Neural cell (in vitro differentiated cells): ENCODE results near the gene LRP1. TPM values are rescaled to one million over a fixed set of nuclear protein-coding genes. Genes with fewer than 3 reads are reported as not detected.

ENCODE experiments used
- H2AFZ ChIP-seq: fragments of 200-600, 300-800 bp; sonication (generic), shearing (Covaris generic); 2 replicates; pipeline ENCODE4 v1.6.0; 2014; ENCODE audit warnings: low read depth, mild to moderate bottlenecking, antibody characterized with exemption, low read length, moderate library complexity
- H3F3A ChIP-seq: fragments of 200-600 bp; shearing (Covaris generic); 2 replicates; pipeline ENCODE4 v1.6.1; 2016; ENCODE audit warnings: mild to moderate bottlenecking, moderate library complexity, mixed read lengths, antibody characterized with exemption, low read length; ENCODE audit not compliant: insufficient read depth, poor library complexity, severe bottlenecking
- H3K27ac ChIP-seq: fragments of 200-600, 300-800 bp; sonication (generic), shearing (Covaris generic); 2 replicates; pipeline ENCODE4 v1.5.1; 2014; ENCODE audit warnings: mild to moderate bottlenecking, low read length, moderate library complexity
- H3K27me3 ChIP-seq: fragments of 300-800, 200-600 bp; sonication (generic), shearing (Covaris generic); 2 replicates; pipeline ENCODE4 v1.6.0; 2014; ENCODE audit warnings: mild to moderate bottlenecking, low read depth, low read length, moderate library complexity; ENCODE audit not compliant: insufficient read depth
- H3K36me3 ChIP-seq: fragments of 300-800, 200-600 bp; sonication (generic), shearing (Covaris generic); 2 replicates; pipeline ENCODE4 v1.5.1; 2014; ENCODE audit warnings: mild to moderate bottlenecking, antibody characterized with exemption, low read length, moderate library complexity; ENCODE audit not compliant: insufficient read depth
- H3K4me2 ChIP-seq: fragments of 300-800, 200-600 bp; sonication (generic), shearing (Covaris generic); 2 replicates; pipeline ENCODE4 v1.6.0; 2014; ENCODE audit warnings: mild to moderate bottlenecking, low read length
- H3K4me3 ChIP-seq: fragments of 300-800, 200-600 bp; sonication (generic), shearing (Covaris generic); 2 replicates; pipeline ENCODE4 v1.5.1; 2014; ENCODE audit warnings: mild to moderate bottlenecking, low read length, moderate library complexity
- H3K79me2 ChIP-seq: fragments of 200-600 bp; shearing (Covaris generic); replicated peaks from 2 replicates; pipeline ENCODE4 v1.6.0; 2014; ENCODE audit warnings: mild to moderate bottlenecking, low read length, moderate library complexity; ENCODE audit not compliant: insufficient read depth
- H3K9ac ChIP-seq: fragments of 300-800, 200-600 bp; sonication (generic), shearing (Covaris generic); 2 replicates; pipeline ENCODE4 v1.6.1; 2016; ENCODE audit warnings: mild to moderate bottlenecking, low read length, mixed read lengths
- H3K9me2 ChIP-seq: fragments of 200-600 bp; shearing (Covaris generic); 2 replicates; pipeline ENCODE4 v1.6.1; 2016; ENCODE audit warnings: mild to moderate bottlenecking, low read length, mixed read lengths; ENCODE audit not compliant: insufficient read depth
- H3K9me3 ChIP-seq: fragments of 200-600, 300-800 bp; sonication (generic), shearing (Covaris generic); 2 replicates; pipeline ENCODE4 v1.6.1; 2016; ENCODE audit warnings: mild to moderate bottlenecking, mixed run types, low read length, moderate library complexity, mixed read lengths
- H4K20me1 ChIP-seq: fragments of 200-600 bp; shearing (Covaris generic); 2 replicates; pipeline ENCODE4 v1.6.1; 2016; ENCODE audit warnings: mild to moderate bottlenecking, mixed run types; ENCODE audit not compliant: insufficient read depth
- CTCF ChIP-seq: fragments of 450-650 bp; IDR thresholded peaks from 2 replicates; pipeline ENCODE4 v1.5.1; 2014; ENCODE audit warnings: antibody characterized with exemption, mild to moderate bottlenecking, moderate library complexity; ENCODE audit not compliant: poor library complexity, severe bottlenecking
- EP300 ChIP-seq: fragments of 450-650 bp; conservative IDR thresholded peaks from 2 replicates; pipeline ENCODE4 v1.6.1; 2014; ENCODE audit warnings: antibody characterized with exemption, mild to moderate bottlenecking, moderate library complexity; ENCODE audit not compliant: poor library complexity, severe bottlenecking
- EZH2 ChIP-seq: fragments of 200-600, 300-800 bp; shearing (Covaris generic), sonication (generic); IDR thresholded peaks from 2 replicates; pipeline ENCODE4 v1.6.1; 2014; ENCODE audit warnings: antibody characterized with exemption, low read length, borderline replicate concordance, mild to moderate bottlenecking; ENCODE audit not compliant: insufficient read depth, poor library complexity, severe bottlenecking
- MXI1 ChIP-seq: fragments of 450-650 bp; conservative IDR thresholded peaks from 2 replicates; pipeline ENCODE4 v1.6.1; 2014; ENCODE audit warnings: antibody characterized with exemption, mild to moderate bottlenecking; ENCODE audit not compliant: poor library complexity, severe bottlenecking
- POLR2AphosphoS5 ChIP-seq: IDR thresholded peaks from 2 replicates; pipeline ENCODE4 v1.6.1; 2012
- RAD21 ChIP-seq: fragments of 450-650 bp; conservative IDR thresholded peaks from 2 replicates; pipeline ENCODE4 v1.6.1; 2014; ENCODE audit warnings: antibody characterized with exemption, mild to moderate bottlenecking, moderate library complexity
- REST ChIP-seq: IDR thresholded peaks from 2 replicates; pipeline ENCODE4 v1.6.1; 2012; ENCODE audit warnings: borderline replicate concordance
- SMC3 ChIP-seq: fragments of 450-650 bp; conservative IDR thresholded peaks from 2 replicates; pipeline ENCODE4 v1.6.1; 2014; ENCODE audit warnings: antibody characterized with exemption, mild to moderate bottlenecking, moderate library complexity; ENCODE audit not compliant: poor library complexity
- TAF1 ChIP-seq: IDR thresholded peaks from 2 replicates; pipeline ENCODE4 v1.6.1; 2012; ENCODE audit warnings: low read depth
- polyA plus RNA-seq: library from polyadenylated mRNA; depleted of rRNA; stranded (reverse); fragments of >200 nt; gene quantifications from 2 replicates; pipeline ENCODE4 v1.2.3, GENCODE V29; 2014

Gene LRP1
- polyA plus RNA-seq, 1 donor from 2014 or later, result 18.2 TPM

GRCh38 chr12:57230381-57231155, 102.3 kb downstream of the LRP1 start:
- Histone ChIP-seq H4K20me1 (no peaks in the 10 kb centered on the region), H3K36me3 (no peaks in the 10 kb centered on the region), H3K9ac (peak overlapping the region; percentile 62), H2AFZ (no peak overlapping the region), H3K79me2 (no peaks in the 10 kb centered on the region), H3K9me3 (no peaks in the 10 kb centered on the region), H3K27me3 (peaks cover 23% of the 10 kb centered on the region), H3K4me2 (peak overlapping the region; percentile 83), H3K9me2 (no peaks in the 10 kb centered on the region), H3K27ac (no peak overlapping the region), H3K4me3 (peak overlapping the region; percentile 79), H3F3A (no peaks in the 10 kb centered on the region)
- no peak for TF ChIP-seq EZH2
- TF ChIP-seq RAD21, result no peak
- no peak for TF ChIP-seq REST
- TF ChIP-seq MXI1, result no peak
- no peak for TF ChIP-seq POLR2AphosphoS5

GRCh38 chr12:57231276-57232021, 103.2 kb downstream of the LRP1 start:
- peak overlapping the region; percentile 79 for H3K4me3 ChIP-seq
- H3F3A ChIP-seq, result no peaks in the 10 kb centered on the region
- no peak overlapping the region for H3K9ac ChIP-seq
- no peak overlapping the region for H2AFZ ChIP-seq
- H4K20me1 ChIP-seq, result no peaks in the 10 kb centered on the region
- H3K4me2 ChIP-seq, result no peak overlapping the region
- no peaks in the 10 kb centered on the region for H3K79me2 ChIP-seq
- H3K27ac ChIP-seq, result no peak overlapping the region
- H3K27me3 ChIP-seq, result peaks cover 23% of the 10 kb centered on the region
- H3K36me3 ChIP-seq, result no peaks in the 10 kb centered on the region
- no peaks in the 10 kb centered on the region for H3K9me2 ChIP-seq
- TF ChIP-seq TAF1 (no peak), EZH2 (no peak), SMC3 (no peak), POLR2AphosphoS5 (no peak), RAD21 (no peak), CTCF (no peak), MXI1 (no peak), REST (no peak), EP300 (no peak)
- no peaks in the 10 kb centered on the region for H3K9me3 ChIP-seq
